ENCODE measurements around the gene FBXO42.
"Not testable (repeated sequence)": the region's sequence is repeated elsewhere in the genome, so short reads cannot be mapped to it uniquely, and the experiment has no call there.

The FBXO42 gene

DNA sequence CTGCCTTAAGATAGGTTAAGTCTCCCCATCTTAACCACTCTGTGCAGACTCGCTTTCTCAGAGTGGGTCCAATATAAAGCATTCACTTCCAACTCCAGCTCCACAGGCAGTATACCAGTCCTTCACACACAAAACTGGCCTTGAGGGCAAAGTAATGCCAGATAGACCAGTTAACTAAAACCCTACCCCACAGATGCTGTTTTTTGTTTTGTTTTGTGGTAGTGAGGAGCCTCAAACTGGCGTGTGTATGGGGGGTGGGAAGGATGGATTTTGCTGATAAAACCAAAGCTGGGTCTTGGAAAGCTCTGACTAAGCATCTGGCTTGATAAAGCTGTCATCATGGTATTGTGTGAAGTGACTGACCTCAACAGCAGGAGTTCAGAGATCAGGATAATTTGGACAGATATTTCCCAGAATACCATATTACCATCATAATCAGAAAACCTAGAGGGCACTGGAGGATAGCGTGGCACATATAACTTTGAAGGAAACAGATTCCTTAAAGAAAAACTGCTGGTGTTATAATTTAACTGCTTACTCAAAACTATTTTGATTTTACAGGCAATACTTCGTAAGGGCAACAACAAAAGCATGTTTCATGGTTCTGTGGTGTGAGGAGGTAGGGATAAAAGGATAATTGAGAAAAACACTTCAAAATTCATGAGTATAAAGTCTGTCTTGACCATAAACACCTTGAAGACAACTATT lies 85.7 kb downstream of the FBXO42 start:
- no peak for DNase-seq (ENCODE audit: extremely low read depth in 1 of 2, low read depth in 1 of 2)

DNA sequence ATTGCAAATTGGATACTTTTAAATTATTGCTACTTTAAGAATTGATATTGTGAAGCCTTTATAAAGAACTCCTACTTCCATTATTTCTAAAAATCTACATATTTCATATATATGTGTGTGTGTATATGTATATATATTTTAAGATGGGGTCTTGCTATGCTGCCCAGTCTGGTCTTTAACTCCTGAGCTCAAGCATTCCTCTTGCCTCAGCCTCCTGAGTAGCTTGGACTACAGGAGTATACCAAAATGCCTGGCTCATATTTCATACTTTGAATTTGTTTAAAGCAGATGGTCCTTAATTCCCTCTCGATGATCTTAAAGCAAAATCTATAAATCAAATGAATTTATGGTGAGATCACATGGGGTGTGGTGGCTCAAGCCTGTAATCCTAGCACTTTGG lies 90.2 kb downstream of the FBXO42 start:
- no peak for DNase-seq (ENCODE audit: extremely low read depth in 1 of 2, low read depth in 1 of 2)

DNA sequence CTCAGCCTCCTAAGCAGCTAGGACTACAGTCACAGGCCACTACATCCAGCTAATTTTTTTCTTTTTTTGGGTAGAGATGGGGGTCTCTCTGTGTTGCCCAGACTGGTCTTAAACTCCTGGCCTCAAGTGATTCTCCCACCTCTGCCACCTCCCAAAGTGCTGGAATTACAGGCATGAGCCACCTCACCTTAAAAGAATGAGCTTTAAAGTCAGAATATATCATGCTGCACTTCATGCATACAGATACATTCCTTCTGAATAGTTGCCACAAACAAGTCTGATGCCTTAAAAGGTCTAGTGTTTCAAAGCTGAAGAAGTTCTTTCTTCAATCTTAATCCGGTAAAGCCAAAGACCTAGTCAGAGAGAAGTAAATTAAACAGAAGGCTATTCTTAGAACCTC lies 91.5 kb downstream of the FBXO42 start:
- no peak for DNase-seq (ENCODE audit: extremely low read depth in 1 of 2, low read depth in 1 of 2)

DNA sequence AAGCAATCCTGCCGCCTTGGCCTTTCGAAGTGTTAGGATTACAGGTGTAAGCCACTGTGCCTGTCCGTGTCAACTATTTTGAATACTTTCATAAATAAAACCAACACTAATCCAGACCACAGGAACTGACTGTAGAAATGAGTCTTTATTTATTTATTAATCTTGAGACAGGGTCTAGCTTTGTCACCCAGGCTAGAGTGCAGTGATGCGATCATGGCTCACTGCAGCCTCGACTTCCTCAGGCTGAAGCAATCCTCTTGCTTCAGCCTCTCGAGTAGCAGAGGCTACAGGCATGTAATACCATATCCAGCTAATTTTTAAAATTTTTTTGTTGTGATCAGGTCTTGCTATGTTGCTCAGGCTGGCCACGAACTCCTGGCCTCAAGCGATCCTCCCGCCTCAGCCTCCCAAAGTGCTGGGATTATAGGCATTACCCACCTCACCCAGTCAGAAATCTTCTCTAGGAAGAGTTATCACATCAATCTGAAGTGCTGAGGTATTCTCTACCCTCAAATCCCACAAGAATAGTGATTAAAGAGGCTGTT lies 93.6 kb downstream of the FBXO42 start:
- no peak for DNase-seq (ENCODE audit: extremely low read depth in 1 of 2, low read depth in 1 of 2)

DNA sequence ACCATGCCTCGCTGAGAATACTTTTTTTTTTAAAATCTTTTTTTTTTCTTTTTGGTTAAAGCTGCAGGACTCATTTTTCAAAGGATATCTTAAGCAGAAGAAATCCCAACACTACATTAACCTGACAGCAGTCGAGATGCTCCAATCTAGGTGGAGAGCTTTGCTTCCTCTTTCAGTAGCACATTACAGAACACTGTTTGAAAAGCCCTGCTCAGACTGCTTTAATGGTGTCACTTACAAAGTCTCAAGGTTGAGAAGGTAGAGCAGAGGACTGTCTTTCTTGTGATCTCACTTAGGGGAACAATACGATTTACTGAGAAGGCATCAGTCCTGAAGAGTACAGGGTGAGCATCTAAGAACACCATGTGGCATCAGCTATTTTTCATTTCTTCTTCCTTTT lies 94.3 kb downstream of the FBXO42 start:
- DNase-seq (ENCODE audit: extremely low read depth in 1 of 2, low read depth in 1 of 2), result no peak

DNA sequence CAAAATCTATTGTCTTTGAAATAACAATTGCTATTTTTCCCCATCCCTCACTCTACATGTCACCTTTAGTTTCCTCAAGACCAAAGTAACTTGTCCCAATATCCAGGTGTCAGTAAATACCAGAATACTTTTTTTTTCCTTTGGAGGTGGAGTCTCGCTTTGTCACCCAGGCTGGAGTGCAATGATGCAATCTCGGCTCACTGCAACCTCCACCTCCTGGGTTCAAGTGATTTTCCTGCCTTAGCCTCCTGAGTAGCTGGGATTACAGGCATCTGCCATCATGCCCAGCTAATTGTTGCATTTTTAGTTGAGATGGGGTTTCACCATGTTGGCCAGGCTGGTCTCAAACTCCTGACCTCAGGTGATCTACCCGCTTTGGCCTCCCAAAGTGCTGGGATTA lies 94.7 kb downstream of the FBXO42 start:
- DNase-seq (ENCODE audit: extremely low read depth in 1 of 2, low read depth in 1 of 2), result not testable (repeated sequence)

DNA sequence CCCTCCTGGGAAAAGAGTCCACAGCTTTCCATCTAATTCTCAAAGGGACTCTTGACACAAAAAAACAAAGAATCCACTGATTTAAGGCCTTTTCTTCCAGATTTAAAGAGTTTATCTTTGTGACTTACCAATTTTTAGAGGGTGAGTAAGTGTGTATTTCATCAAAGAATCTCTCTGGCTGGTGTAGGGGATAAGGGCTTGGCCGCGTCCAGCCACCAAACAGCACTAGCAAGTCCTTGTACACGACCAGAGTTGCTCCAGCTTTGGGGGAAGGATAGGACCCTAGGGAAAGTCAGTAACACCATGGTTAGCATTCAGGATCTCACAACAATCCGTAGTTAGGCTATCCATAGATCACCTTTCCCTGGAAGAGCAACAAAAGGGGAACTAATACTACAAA lies 95.8 kb downstream of the FBXO42 start:
- no peak for DNase-seq (ENCODE audit: extremely low read depth in 1 of 2, low read depth in 1 of 2)

DNA sequence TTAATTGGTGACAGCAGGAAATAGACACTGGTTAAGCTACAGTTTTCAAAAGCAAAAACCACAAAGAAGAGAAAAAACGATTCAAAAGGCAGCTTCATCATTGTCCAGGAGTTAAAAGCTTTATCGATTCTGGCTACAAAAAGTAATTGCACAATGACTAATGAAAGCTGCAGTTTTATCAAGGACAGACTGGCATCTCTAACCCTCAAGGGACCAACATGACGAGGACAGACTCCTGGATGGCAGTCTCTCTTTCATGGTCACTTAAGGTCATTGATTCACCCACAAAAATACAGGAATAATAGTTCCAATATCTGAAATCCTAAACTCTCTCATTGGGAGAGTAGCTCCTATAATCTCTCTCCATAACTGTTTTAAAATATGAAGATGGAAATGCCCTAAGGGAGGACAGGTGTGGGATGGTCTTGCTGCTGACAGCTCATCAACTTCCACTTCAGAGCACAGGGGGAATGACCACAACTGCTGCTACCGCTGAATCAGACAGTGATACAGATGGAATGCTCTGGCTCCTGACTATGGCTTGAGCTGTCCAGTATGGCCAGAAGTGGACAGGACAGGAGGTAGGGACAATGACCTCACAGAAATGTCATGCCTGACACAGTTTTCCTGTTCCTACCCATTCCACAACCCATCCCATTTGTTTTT lies 97.9 kb downstream of the FBXO42 start:
- DNase-seq (ENCODE audit: extremely low read depth in 1 of 2, low read depth in 1 of 2), result no peak

DNA sequence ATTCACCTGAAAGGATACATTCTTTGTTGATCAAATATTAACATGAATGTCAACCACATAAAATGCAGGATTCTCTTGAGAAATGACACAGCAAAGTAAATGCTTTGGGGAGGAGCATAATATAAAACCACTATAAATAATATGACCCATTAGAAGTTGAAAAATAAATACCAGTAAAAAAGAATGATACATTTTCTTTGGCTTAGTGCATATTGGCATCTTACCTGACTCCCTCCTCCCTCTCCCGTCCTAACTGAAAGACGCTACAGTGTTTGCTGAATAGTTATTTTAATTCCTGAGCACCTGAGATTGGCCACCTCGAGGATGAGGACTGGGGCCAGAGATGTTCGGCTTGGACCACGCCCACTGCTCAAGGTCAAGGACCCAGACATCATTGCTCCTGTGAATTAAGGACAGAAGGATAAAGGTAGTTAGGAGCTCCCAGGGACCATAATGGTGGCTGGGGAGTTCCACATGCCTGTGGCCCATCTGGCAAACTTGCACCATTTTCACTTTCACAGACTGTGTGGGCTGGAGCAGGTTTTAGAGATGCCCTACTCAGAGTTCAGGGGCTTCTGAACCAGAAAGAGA lies 98.9 kb downstream of the FBXO42 start:
- DNase-seq (ENCODE audit: extremely low read depth in 1 of 2, low read depth in 1 of 2), result no peak

DNA sequence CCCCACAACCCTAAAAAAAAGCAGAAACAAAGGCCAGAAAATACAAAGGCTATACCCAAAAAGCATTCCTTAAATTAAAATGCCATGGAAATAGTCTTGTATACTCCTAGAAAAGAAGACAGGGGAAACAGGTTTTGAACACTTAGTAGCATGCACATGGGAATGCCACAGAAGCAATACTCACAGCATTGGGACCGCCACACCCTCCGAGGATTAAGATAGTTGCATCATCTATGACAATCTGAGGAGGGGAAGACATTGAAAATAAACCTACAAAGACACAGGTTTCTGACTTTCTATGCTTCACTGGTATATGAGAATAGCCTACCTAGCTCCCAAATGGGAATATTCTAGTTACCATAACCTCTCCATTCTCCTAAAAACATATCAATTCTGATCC lies 99.4 kb downstream of the FBXO42 start:
- DNase-seq (ENCODE audit: extremely low read depth in 1 of 2, low read depth in 1 of 2), result no peak

DNA sequence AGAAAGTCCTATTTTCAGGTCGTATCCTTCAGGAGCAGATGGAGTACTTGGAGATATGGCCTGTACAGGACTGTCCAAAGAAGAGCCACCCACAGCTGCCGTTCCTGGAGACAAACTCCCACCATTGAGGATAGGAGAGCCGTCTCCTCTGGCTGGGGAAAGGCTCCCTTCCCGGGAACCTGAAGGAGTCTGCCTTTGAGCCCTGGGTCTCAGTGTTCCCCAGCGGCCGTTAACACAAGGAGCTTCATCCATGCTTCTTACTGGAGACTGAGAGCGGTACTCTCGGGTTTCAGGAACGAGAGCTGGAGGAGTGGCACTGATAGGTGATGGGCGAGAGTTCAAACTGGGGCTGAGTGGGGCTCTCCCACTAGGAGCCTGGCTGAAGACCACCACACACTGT lies 100.9 kb downstream of the FBXO42 start:
- no peak for DNase-seq (ENCODE audit: extremely low read depth in 1 of 2, low read depth in 1 of 2)

DNA sequence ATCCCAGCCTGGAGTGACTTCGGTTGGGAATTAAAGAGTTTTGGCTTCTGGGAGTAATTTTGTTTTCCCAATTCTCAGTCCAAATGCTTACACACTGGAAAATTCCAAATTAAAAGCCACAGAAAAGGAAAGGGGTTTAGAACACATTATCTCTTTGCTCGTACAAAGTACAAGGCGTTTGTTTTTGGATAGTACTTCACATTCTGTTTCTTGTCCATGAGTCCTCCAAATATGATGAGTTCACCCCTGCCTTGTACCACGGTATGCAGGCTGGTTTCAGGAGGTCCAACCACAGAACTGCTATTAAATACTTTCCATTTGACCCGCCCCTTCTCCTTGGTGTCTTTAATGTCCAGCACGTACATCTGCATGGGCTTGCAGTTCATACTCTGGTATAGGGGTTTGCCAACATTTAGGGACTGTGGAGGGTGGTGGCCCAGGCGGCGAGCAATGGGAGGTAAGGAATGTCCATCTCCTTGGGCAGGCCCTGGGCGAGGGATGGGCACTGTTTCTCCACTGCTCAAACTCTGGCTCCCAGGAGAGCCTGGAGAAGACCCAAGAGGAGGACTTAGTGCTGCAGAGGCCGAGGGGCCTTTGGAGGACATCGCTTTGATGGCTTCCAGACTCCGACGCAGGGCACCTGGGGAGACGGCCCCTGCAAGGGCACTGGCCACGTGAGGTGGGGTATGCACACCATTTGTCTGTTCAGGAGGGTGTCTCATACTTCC lies 101.6 kb downstream of the FBXO42 start:
- no peak for DNase-seq (ENCODE audit: extremely low read depth in 1 of 2, low read depth in 1 of 2)

DNA sequence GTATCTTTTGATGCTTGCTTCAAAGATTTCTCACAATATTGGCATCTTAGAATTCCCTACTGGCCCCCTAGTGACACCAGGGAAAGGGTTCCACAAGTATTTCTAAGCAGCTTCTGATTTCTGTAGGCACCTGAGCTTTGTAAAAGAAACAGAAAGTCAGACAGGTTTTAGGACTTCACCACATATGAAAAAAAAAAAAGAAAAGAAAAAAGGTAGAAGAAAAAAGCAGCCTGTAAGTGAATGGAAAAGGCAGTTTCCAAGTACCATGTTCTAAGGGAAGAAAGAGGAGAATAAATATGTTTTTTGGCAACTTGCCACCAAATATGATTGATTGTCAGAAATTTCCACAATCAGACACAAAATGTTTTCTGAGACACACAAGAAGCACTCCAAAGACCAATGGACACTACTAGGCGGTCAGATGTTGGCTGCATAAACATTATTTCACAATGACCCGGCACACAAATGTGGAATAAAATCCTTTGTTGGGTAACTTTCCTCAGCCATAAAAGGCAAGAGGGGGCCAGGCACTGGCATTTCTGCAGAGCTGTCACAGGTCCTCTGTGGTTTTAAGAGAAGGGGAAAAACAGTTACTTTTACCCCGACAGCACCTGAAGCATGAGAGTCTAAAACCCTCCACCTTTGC lies 102.6 kb downstream of the FBXO42 start:
- DNase-seq (ENCODE audit: extremely low read depth in 1 of 2, low read depth in 1 of 2), result no peak

DNA sequence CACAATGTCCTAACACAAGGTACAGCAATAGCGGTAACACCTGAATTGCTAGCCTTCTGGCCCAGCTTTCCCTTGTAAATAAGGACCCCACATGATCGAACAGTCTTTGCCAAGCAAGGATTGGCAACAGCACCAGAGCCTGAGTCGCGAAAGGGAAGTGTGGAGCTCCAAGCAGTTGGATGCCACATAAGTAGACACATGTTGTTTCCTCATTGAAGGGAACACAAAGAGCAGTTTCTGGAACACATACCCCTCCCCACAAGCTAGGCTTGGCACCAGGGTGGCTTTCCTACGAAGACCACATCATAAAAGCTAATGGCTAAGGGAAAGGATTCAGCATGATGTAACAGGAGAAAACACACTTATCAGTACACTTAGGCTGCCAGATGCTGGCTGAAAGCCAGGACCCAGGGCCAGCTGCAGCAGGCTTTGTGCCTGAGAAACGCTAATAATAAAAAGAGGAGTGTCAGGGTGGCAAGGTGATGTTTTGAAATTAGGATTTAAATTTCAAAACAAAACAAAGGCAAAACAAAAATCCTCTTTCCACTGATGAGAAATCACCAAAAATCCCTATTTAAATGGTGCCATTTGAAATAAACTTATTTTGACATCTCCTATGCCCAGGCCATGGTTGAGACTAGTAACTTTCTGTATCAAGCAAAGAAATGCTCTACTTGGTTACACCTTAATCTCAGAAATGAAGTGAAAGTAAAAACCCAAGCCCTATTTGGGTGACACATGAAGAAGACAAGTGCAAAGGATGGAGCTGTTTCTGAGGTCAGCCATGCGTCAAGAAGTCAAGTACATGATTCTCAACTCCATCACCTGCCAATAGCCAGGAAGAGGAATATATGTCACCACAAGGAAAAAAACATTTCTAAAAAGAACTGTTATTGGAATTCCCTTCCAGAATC lies 103.4 kb downstream of the FBXO42 start:
- no peak for DNase-seq (ENCODE audit: extremely low read depth in 1 of 2, low read depth in 1 of 2)

DNA sequence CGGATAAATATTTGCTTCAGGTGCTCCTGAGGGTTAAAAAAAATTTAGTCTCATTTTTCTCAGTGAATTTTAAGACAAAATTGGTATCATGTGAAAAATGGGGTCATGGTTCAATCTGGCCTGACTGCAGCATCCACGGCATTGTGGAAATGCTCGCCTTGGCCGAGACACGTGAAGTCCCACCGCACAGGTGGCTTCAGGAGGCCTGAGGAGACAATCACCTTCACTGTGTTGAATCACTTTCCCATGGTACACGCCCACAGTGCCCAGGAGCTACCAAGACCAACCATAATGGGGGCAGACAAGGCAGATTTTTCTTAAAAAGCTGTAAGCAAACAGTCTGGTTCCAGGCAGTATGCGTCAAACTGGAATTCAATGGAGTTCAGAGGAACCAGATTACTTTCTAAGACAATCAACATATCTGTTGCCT lies 104.3 kb downstream of the FBXO42 start:
- DNase-seq (ENCODE audit: extremely low read depth in 1 of 2, low read depth in 1 of 2), result no peak

DNA sequence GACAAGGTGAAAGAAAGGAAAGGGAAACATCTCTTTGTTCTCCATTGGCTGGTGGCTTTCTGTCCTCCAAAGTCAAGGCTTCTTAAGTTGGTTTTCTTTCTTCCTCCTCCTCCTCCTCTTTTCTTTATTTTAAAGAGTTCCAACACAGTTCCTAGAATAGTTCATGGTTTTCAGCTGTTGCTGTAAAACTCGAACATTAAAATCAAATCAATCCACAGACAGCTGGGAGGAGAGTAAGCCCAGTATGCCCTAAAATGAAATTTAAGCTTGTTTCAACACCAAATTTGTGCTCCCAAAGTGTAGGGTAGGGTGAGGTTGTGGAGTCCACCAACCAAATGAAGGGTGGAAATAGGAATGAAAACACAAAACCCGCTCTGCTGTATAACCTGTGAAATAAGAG lies 104.8 kb downstream of the FBXO42 start:
- no peak for DNase-seq (ENCODE audit: extremely low read depth in 1 of 2, low read depth in 1 of 2)

DNA sequence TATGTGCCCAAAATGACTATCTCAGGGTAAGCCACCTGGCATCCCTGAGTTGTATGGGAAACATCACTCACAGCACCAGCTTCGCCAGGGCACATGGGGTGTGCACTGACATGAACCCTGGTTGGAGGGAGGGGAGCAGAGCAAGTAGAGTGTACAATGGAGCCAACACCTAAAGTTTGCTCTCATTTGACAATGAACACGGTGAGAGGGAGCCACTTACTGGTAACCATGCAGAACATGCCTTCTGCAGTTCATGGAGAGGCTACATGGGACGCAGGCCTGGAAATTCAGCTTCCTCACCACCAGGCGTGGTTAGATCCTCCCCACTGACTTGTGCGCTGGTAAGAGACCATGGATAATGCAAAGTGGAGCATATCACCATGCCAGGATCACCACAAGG lies 105.3 kb downstream of the FBXO42 start:
- DNase-seq (ENCODE audit: extremely low read depth in 1 of 2, low read depth in 1 of 2), result no peak

DNA sequence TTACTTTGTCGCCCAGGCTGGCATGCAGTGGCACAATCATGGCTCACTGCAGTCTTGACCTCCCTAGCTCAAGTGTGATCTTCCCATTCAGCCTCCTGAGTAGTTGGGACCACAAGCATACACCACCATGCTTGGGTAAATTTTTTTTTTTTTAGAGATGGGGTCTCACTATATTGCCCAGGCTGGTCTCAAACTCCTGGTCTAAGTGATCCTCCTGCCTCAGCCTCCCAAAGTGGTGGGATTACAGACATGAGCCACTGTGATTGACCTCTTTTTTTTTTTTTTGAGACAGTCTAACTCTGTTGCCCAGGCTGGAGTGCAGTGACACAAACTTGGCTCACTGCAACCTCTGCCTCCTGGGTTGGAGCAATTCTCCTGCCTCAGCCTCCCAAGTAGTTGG lies 106.0 kb downstream of the FBXO42 start:
- not testable (repeated sequence) for DNase-seq (ENCODE audit: extremely low read depth in 1 of 2, low read depth in 1 of 2)

DNA sequence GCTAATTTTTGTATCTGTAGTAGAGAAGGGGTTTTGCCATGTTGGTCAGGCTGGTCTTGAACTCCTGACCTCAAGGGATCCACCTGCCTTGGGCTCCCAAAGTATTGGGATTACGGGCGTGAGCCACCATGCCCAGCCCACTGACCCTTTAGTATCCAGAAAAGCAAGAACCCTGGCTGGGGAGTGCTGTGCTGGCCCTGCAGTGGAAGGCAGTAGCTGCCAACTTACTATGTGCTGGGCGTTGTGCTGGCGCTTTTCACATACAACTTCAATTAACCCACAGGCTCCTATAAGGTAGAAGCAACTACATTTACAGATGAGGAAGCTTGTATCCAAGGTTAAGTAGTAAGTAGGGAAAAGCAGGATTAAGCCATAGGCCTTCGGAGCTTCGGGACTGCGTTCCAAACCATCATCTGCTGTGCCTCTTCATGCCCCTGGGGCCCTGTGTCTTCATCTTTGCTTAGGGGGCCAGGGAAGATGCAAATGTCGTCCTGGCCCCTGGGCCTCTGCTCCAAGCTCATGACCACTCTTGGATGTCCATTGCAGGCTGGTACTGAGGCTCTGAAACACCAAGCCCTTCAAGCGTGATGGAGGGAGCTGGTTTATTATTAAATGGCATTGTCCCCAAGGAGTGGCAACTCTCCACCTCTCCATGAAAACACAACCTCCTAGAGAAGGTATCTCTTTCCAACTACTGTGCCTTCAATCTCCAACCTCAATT lies 106.6 kb downstream of the FBXO42 start:
- DNase-seq (ENCODE audit: extremely low read depth in 1 of 2, low read depth in 1 of 2), result no peak
